H7 (cell line): ENCODE results near the gene RAB31. TPM values are rescaled to one million over a fixed set of nuclear protein-coding genes. Genes with fewer than 3 reads are reported as not detected.

ENCODE experiments used
- DNase-seq: peaks from one replicate; pipeline ENCODE4 v3.0.0; 2012
- H3K27me3 ChIP-seq: 2 replicates; pipeline ENCODE4 v1.6.0; 2011; ENCODE audit warnings: mild to moderate bottlenecking, low read length; ENCODE audit not compliant: control insufficient read depth, insufficient read depth
- H3K36me3 ChIP-seq: replicated peaks from 2 replicates; pipeline ENCODE4 v1.5.1; 2011; ENCODE audit warnings: low read length; ENCODE audit not compliant: control insufficient read depth, insufficient read depth
- H3K4me3 ChIP-seq: 2 replicates; pipeline ENCODE4 v1.5.1; 2011; ENCODE audit warnings: low read depth, mild to moderate bottlenecking, control low read depth, low read length, moderate library complexity; ENCODE audit not compliant: insufficient read depth
- total RNA-seq: library from RNA; depleted of rRNA; stranded (reverse); fragments of >200 nt; shearing (Covaris generic); gene quantifications from 2 replicates; pipeline ENCODE4 v1.2.3, GENCODE V29; 2014

RAB31 gene
- total RNA-seq, 1 experiment from 2014 or later: 29.7 TPM

DNA sequence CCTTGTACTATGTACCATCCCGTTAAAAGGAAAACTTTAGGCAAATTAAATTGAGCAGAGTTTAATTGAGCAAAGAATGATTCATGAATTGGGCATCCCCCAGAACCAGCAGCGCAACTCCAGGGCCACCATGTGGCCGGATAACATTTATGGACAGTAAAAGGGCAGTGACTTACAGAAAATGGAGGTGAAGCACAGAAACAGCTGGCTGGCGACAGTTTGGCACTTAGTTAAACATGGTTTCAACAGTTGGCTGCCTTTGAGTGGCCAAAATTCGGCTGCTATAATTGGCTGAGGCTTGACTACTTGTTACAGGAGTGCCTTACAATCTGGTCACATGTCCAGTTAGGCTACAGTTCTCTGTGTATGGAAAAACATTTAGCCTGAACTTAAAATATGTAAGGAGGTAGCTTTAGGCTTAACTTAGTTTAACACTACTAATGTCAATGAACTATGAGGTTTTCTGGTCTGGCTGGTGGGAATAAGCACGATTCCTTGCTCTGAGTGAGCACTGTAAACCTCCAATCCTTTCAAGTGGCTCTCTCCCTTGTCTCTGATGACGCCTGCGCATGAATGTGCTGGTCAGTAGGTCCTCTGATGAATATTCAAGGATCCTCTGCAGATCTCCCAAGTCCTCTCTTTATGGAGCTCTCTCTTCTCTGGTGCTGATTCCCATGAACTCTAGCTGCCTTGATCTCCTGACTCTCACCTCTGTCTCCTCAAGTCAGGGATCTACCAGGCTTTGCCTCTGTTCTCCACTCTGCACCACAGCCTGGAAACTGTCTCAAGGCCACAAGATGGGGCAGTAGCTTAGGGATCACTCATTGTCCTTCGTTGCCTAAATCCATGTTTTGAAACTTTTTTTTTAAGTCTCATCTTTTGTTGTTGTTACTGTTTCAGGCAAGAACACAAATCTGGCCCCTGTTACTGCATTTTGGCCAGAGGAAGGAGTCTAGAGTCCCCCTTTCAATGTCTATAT, 24.4 kb upstream of the RAB31 start:
- H3K4me3 ChIP-seq: no peak overlapping the region
- no peaks in the 10 kb centered on the region for H3K36me3 ChIP-seq
- no peak for DNase-seq
- no peaks in the 10 kb centered on the region for H3K27me3 ChIP-seq

DNA sequence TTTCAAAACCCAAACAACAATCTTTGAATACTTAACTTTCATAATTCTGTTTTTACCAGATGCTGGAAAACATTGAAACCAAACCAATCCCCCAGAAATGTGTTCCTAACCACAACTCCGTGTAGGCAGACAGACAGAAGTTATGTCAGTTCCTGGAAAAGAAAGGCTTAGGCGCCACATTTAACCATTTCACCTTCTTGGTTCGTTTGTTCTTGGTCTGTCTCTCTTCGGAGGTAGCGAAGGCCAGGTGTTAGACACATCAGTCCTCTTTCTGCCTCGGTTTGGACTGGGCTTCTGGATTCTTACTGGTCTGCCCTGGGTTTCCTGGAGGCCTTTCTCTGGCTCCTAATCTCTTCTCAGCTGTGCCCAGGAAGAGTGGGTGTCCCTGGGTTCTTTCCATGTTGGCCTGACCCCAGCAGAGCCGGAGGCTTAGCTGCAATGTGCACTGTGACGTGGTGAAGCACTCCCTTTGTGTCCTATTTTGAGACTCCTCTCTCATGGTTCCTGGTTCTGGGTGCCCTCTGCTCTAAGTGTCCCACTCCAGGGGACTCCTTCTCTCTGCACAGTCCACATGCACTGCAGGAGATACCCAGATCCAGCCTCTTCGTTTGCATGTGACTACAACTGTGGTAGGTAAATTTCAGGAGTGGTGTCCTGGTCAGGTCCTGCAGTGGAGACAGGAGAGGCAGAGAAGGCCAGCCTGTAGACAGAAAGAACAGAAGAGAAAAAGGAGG, 23.1 kb upstream of the RAB31 start:
- no peaks in the 10 kb centered on the region for H3K27me3 ChIP-seq
- no peak overlapping the region for H3K4me3 ChIP-seq
- no peak for DNase-seq
- H3K36me3 ChIP-seq: no peaks in the 10 kb centered on the region

DNA sequence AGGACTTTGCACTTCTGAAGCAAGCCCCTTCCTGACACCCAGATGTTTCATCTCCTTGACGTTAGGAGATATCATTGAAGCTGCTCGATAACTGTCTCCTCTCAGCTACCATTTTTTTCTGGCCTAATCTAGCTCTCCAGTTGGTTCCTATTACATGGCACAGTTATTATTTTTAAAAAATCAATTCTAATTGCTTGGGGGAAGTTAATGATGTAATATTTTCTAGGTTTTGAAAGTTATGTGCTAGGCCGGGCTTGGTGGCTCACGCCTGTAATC, 22.5 kb upstream of the RAB31 start:
- Histone ChIP-seq H3K36me3 (no peaks in the 10 kb centered on the region), H3K27me3 (no peaks in the 10 kb centered on the region), H3K4me3 (no peak overlapping the region)
- no peak for DNase-seq

DNA sequence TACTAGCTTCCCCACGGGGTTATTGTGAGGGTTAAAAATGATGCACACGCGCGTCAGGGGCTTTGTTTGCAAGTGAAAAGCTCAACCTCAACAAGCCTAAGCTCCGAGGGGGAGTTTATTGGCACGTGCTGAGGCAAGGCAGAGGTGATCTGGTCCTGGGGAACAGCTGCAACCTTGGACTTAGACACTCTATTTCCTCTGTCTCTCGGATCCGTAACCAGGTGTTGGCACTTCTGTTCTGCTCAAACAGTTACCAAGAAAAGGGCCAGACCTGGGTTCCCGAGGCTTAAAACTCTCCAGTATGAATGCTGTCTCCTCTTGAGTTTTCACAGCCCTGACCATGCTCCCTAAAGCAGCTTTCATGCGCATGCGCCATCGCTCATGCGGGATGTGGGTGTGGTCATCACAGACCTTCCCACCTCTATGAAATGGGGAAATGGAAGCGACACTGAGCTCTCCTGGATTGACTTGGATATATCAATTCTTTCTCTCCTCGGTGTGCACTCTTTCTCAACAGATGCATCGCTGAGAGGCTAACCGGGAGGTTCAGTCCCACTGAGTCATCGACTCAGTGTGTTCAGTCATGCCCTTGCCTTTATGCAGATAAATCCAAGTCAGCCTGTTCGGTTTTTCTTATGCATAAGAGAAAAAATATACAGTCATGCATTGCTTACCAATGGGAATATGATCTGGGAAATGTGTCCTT, 19.9 kb upstream of the RAB31 start:
- DNase-seq: no peak
- Histone ChIP-seq H3K27me3 (no peaks in the 10 kb centered on the region), H3K36me3 (no peaks in the 10 kb centered on the region), H3K4me3 (no peak overlapping the region)

DNA sequence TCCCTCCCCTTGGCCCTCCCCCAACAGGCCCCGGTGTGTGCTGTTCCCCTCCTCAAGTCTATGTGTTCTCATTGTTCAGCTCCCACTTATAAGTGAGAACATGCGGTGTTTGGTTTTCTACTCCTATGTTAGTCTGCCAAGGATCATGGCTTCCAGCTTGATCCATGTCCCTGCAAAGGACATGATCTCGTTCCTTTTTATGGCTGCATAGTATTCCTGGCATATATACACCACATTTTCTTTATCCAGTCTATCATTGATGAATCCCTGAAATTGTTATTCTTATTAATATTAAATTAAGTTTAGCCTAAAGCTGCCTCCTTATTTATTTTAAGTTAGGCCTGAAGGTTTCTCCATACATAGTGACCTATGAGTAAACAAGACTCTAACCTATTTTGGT, 18.8 kb upstream of the RAB31 start:
- Histone ChIP-seq H3K36me3 (no peaks in the 10 kb centered on the region), H3K4me3 (no peak overlapping the region), H3K27me3 (no peaks in the 10 kb centered on the region)
- DNase-seq: no peak

DNA sequence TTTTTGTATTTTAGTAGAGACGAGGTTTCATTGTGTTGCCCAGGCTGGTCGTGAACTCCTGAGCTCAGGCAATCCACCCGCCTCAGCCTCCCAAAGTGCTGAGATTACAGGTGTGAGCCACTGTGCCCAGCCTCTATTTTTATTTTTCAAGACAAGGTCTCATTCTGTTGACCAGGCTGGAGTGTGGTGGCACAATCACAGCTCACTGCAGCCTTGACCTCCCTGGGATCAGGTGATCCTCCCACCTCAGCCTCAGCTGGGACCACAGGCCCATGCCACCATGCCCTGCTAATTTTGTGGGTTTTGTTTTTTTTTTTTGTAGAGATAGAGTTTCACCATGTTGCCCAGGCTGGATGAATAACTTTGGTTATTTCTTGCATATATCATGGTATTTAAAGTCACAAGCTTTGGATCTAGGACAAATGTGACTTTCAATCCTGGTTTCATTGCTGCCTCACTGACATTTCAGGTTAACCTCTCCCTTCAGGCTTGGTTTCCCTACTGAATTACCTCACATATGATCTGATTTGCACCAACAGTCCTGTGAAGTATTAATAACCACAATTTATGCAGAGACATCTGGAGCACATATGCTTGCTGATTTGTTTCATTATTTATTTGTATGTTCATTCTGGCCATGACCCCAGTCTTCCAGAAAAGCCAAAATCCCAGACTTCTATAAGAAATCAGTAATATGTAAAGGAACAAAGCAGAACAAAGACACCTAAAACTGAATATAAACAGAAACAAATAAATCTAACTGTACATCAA, 17.5 kb upstream of the RAB31 start:
- H3K36me3 ChIP-seq: no peaks in the 10 kb centered on the region
- no peak for DNase-seq
- no peak overlapping the region for H3K4me3 ChIP-seq
- H3K27me3 ChIP-seq: no peaks in the 10 kb centered on the region

DNA sequence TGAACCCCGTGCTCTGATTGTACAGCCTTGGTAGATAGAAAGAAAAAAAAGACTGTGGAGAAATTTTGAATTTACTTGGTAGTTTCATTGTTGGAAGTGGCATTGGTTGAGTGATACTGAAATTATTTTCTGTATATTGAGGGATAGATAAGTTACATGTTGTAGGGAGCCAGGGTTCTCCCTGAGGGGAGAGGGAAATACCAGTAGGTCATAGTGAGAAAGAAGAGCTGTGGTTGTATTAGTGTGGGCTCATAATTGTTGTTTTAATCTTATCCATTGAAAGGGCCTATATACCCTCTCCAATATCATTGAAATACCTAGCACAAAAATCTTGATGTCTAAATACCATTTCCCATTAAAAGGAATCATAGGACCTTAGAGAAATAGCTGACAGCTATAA, 16.9 kb upstream of the RAB31 start:
- no peaks in the 10 kb centered on the region for H3K27me3 ChIP-seq
- H3K4me3 ChIP-seq: no peak overlapping the region
- no peak for DNase-seq
- H3K36me3 ChIP-seq: no peaks in the 10 kb centered on the region

DNA sequence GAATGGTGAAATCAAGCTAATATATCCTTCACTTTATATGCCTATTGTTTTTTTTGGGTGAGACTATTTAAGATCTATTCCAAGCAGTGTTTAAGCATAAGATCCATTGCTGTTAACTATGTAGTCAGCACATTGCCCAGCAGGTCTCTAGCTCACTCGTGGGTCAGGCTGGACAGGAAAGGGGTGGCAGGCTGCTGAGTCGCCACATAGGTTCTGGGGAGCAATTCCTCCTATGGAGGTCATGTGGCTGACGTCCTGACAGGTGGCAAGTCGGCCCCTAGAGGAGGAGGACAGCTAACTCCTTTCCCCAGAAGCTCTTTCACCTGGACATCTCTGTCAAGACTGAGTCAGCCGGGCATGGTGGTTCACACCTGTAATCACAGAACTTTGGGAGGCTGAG, 13.9 kb upstream of the RAB31 start:
- Histone ChIP-seq H3K27me3 (no peaks in the 10 kb centered on the region), H3K4me3 (no peak overlapping the region), H3K36me3 (no peaks in the 10 kb centered on the region)
- no peak for DNase-seq

DNA sequence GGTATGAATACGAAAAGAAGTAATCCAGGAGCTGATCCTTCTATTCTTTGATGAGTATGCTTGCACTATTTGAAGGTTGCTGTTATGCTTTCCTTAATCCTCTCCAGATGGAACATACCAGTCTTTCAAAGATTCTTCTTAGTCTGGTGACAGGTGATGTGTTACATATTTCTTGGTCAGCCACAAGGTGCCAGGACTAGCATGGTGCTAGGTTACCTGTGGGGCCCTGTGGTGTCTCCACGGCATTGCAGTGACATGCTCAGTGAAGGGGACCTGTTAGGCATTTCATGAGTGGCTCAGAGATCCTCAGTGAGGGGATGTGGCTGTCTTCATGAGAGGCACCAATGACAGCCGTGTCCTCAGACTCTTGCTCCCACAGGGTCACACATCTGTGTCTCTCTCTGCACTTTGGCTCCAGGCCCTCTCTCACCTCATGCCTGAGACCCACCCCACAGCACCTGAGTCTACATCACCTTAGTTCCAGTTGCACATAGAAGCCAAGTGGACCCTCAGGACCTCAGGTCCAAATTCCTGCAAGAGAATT, 13.1 kb upstream of the RAB31 start:
- DNase-seq: no peak
- Histone ChIP-seq H3K27me3 (no peaks in the 10 kb centered on the region), H3K4me3 (no peak overlapping the region), H3K36me3 (no peaks in the 10 kb centered on the region)

DNA sequence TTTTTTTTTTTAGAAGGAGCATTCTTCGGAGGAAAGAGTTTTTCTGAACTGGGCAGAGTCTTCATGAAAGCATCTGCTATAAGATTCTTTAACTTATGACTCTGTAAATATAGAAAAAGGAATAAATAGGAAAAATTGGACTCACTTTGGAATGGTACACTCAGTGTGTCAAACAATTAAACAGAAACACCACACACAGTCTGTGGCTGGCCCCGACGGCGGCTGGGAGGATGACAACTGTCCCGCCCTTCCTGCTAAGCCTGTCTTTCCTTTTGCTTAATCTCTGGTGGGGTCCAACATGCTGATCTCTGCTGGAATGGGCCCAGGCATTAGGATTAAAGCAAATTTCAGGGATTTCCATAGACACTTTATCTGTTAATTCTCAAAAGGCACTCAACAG, 12.5 kb upstream of the RAB31 start:
- Histone ChIP-seq H3K36me3 (no peaks in the 10 kb centered on the region), H3K4me3 (no peak overlapping the region), H3K27me3 (no peaks in the 10 kb centered on the region)
- DNase-seq: no peak

DNA sequence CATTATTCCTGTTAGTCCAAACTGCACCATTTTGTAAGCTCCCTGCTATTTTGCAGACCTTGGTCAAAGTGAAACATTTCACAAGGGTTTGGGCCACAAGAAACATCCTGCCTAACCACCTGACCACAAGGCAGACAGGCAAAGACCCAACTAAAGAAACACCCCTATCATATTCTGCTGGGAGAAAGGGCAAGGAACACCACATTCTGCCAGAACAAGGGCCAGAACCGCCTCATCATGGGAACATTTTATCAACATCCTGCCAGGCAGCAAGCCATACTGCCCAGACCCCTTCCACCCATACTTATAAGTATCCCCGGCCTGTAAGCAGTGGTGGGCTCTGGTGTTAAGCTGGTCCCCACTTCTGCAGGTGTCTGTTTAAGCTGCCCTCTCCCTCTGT, 12.0 kb upstream of the RAB31 start:
- H3K27me3 ChIP-seq: no peaks in the 10 kb centered on the region
- DNase-seq: no peak
- H3K36me3 ChIP-seq: no peaks in the 10 kb centered on the region
- no peak overlapping the region for H3K4me3 ChIP-seq

DNA sequence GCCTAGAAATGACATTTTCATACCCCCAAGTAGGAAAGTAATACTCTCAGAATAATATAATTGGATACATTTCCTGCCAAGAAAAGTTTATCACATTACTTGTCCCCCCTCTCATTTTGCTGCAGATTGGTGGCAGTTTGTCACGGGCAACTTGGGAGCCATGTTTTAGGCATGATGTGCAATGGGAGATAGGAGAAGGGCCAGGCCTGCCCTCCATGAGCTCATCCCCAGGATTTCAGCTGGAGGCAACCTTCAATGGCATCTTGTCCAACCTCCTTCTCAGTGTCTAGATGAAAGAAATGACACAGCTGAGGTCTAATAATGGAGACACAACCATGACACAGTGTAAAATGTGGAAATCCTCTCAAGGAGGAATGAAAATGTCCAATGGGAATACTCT, 11.4 kb upstream of the RAB31 start:
- H3K27me3 ChIP-seq: no peaks in the 10 kb centered on the region
- no peak overlapping the region for H3K4me3 ChIP-seq
- no peaks in the 10 kb centered on the region for H3K36me3 ChIP-seq
- no peak for DNase-seq

DNA sequence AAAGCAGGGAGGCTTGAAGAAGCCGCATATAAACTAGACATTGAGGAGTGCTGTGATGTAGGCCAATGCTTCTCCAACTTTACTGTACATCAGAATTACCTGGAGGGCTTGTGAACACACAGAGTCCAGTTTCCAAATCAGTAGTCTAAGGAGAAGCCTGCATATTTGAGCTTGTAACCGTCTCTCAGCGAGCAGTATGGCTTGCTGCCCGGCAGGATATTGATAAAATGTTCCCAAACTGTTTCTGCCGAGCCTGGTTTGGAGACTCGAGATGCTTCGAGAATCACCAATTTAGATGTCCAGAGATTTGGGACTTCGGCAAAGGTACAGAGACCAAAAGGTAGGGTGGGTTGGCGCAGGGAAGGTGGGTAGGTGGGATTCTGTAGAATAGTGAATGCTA, 11.0 kb upstream of the RAB31 start:
- DNase-seq: no peak
- Histone ChIP-seq H3K36me3 (no peaks in the 10 kb centered on the region), H3K4me3 (no peak overlapping the region), H3K27me3 (no peaks in the 10 kb centered on the region)

DNA sequence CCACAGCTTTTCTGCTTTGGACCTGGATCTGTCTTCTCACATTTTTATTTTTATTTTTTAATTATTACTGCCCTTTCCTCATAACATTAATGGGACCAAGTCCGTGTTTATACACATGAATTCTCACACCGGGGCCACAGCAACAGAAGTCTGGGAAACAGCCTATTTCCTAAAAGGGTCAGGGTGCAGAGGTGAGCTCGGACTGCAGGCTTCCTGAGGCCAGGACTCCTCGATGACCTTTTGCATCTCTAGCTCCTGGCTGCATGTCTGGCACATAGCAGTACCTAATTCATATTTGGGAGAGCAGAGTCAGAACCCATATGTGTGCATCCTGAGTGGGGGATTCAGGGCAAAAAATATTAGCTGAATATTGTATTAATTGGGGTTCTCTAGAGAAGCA, 9.6 kb upstream of the RAB31 start:
- Histone ChIP-seq H3K36me3 (no peaks in the 10 kb centered on the region), H3K27me3 (no peaks in the 10 kb centered on the region), H3K4me3 (no peak overlapping the region)
- DNase-seq: no peak
